Central memory CD4-positive, alpha-beta T cell (primary cell): ENCODE measurements around the gene CDCP1.

Experiments
- DNase-seq: peaks from one replicate; pipeline ENCODE4 v3.0.0; 2022
- total RNA-seq, 3 experiments: gene quantifications; one replicate each; lab custom pipeline; 2026; lab: John Stamatoyannopoulos, UW

CDCP1 gene, protein sequence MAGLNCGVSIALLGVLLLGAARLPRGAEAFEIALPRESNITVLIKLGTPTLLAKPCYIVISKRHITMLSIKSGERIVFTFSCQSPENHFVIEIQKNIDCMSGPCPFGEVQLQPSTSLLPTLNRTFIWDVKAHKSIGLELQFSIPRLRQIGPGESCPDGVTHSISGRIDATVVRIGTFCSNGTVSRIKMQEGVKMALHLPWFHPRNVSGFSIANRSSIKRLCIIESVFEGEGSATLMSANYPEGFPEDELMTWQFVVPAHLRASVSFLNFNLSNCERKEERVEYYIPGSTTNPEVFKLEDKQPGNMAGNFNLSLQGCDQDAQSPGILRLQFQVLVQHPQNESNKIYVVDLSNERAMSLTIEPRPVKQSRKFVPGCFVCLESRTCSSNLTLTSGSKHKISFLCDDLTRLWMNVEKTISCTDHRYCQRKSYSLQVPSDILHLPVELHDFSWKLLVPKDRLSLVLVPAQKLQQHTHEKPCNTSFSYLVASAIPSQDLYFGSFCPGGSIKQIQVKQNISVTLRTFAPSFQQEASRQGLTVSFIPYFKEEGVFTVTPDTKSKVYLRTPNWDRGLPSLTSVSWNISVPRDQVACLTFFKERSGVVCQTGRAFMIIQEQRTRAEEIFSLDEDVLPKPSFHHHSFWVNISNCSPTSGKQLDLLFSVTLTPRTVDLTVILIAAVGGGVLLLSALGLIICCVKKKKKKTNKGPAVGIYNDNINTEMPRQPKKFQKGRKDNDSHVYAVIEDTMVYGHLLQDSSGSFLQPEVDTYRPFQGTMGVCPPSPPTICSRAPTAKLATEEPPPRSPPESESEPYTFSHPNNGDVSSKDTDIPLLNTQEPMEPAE
- total RNA-seq, result 0 to 0.28 (median 0) reads per million in 3 experiments

DNA sequence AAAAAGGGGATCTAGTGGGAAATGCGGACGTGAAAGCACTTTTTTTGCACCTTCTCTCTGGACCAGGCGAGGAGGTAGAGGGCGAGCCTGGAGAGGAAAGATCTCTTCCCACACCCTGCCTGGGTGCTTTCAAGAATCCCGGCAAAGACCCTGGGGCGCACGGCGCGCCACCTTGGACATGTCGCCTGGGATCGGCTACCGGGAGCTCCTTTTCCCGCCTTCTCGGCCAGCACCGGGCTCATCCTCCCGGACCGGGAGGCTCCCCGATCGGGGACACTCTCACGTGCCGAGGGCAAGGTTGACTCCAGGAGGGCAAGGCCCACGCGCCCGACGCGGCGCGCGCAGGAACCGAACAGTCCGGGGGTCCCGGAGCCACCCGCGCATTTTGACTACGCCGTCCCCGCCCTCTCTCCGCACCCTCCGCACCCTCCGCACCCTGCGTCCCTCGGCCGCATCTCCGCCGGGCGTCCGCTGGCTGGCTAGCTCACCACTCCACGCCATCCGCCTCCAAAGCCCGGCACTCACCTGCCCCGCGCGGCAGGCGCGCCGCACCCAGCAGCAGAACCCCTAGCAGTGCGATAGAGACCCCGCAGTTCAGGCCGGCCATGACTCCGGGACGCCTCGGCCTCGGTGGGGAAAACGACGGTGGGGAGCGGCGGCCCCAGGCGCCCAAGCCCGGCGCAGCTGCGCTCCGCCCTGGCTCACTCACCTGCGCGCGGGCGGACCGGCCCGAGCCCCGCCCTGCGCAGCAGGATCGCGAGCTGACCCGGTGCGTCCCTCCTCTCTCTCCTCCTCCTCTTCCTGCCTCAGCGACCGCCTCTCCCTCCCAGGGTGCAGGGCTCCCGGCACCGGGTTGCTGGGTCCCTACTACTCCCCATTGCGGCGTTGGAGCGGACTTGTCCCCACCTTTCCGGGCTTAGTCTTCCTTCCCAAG lies at the start of gene CDCP1:
TSS of gene CDCP1 (minus strand) at position 698 of the 934 bp plus-strand sequence. CDS start at position 607, 91 bp downstream.
- DNase-seq, result no peak

DNA sequence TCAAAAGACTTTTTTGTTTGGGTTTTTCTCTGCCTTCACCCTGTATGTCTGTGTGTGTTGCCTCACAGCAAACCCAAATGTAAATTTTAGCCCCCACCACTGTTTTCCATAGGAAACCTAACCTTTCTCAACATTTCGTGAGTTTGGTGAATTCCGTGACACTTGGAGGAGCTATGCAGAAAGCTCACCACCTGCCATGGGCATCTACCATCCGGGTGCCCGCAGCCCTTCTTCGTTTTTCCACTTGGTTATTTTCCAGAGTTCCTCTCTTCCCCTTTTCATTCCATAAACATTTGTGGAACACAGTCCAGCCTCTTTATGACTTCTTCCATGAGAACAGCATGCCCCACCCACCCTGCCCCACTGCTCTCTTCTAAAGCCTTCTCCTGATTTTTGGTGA lies 48.6 kb upstream of the CDCP1 start:
- DNase-seq, result no peak

DNA sequence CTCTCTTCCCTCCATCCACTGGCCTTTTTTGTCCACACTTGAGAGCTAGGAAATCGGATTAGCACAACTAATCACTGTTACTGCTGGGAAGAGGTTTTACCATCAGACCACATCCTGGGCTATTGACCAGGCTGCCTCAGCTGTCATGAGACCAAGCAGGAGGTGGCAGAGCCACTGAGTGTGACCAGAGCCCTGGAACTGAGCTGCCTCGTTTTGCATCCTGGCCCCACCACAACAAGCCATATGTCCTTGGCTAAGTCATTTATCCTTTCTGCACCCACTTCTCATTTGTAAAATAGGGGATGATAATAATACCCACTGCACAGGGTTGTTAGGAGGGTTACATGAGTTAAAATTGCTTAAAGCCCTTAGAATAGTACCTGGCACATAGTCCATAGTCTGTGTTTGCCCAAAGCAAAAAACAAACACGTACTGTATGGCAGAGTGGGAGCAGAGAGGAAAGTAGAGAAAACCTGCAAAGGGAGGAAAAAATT lies 45.8 kb upstream of the CDCP1 start:
- DNase-seq, result no peak

DNA sequence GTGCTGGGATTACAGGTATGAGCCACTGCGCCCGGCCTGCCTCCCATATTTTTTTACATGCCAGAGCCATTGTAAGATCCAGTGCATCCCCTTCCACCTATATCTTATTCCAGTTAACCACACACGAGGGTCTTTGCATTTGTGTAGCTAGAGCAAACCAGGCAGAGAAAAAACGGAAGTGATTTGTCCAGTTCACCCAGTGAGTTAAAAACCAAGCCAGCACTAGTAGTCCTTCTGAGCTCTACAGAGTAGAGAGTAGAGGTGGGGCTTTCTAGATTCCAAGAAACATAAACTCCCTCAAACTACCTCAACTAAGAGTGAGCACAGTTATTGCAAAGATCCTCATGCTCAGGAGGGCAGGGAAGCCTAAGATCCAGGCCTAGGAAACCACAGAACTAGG lies 45.2 kb upstream of the CDCP1 start:
- no peak for DNase-seq

DNA sequence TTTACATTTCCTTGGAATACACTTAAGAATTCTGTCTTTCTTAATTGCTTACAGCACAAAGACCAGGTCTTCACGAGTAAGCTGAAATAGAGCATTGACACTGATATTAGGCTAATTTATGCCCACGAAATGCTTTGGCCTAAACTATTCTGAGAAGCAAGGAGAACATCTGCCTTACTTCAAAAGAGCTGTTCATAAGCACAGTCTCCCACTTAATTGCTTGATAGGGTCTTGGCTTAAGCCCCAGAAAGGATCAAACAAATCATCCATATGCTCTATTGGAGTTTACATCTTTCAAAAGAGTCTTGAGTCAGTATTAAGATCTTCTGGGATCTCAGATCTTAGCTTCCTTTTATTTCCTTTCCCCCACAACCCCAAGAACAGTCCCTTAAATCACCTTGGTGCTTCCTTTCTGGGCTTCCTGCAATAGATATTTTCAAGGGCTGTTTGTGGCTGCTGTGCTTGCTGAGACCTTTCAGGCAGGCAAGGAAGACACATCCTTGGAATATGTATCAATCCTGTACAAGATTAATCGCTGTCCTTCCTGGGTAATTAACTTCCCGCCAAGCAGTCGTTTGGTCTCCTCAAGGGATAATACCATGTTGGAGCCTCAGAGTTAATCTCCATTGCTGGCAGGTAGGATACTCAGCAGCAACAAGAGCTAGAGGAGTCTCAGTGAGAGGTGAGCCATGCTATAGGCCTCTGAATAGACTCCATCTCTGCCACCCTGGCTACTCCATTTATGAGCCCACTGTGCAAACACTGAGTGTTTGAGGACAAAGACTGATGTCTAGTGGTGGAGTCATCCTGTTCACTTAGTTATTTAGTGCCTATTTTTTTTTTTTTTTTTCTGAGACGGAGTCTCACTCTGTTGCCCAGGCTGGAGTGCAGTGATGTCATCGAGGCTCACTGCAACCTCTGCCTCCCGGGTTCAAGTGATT lies 42.8 kb upstream of the CDCP1 start:
- no peak for DNase-seq

DNA sequence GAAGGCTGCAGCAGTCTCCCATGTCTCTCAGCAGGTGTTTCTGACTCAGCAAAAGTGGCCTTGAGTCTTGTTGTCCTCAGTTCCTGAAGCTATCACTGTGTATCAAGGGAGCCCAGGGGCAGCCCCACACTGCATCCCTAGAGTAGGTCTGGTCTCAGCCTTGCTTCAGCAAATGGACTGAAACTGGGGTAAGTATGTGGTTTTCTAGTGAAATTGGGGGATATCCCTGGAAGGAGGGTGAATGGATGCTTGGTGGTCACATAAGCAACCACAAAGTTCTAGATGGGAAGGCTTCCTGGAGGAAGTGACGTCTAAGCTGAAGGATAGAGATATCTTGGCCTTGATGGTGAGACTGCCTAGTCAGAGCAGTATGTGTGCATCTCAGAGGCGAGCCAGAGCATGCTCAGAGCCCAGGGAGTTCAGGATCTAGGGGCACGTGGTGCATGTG lies 41.5 kb upstream of the CDCP1 start:
- DNase-seq, result no peak

DNA sequence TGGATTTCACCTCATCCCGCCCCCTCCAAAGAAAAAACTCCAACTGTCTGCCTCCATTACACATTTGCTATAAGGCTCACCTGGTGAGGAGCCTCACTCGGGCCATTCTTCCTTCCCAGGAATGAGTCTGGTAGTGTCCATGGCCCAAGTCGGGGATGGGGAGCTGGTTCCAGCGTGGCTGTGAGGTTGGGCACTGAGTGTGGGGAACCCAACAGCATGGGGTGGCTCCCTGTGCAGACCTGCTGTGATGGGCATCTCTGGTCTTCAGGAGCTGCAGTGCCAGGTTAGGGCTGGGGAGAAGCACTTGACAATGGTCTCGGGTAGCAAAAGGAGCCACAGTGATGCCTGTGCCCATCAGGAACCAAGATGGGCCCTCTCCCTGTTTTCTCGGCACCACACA lies 40.7 kb upstream of the CDCP1 start:
- no peak for DNase-seq

DNA sequence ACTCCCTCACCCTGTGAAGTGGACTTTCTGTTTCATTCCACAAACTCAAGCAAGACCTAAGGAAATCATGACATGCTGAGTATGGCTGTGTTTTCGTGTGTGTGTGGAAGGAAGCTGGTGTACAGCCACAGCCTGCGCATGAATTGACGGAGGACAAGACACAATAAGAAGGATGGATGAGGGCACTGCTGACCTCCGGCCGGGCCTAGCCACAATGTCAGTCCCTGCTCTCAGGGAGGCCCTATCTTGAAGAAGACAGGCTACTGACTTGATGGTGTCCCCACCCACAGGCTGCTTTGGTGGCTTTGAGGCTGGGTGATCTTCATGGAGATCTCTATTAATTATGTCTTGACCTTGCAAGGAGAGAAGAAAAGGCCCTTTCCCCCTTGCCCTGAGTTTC lies 39.3 kb upstream of the CDCP1 start:
- no peak for DNase-seq

DNA sequence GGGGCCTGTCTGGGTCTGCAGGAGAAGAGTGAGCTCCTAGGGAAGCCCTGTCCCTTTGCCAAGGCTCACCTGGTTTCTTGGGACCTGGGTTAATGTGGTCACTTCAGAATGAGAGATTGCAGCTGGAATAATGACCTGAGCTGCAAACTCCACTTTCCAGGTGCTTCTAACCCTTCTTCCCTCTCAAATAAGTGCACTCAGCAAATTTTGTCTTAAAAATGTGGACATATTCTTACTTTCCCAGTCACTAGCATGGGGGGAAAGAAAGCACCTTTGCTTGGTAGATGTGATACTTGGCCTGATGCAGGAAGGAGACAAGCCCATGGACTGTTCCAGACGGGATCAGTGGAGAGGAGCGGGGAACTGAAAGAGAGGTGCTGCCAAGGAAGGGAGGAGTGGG lies 38.9 kb upstream of the CDCP1 start:
- no peak for DNase-seq

DNA sequence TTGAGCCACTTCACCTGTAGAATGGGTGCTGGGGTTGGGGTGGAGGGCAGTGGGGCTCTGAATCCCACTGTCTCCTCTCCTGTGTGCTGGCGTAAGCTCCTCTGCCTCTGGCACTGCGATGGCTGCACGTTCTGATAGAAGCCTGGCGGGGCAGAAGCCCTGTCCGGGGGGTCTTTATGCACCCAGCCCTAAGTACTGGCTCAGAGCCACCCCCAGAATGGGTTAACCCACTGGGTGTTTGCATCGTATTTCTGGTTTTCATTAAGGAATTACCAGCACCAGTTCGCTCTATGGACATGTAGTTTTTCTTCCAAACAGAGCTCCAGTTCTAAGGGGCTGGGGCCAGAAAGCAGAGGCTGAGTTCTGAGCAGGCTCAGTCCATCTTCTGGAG lies 37.7 kb upstream of the CDCP1 start:
- DNase-seq, result no peak

DNA sequence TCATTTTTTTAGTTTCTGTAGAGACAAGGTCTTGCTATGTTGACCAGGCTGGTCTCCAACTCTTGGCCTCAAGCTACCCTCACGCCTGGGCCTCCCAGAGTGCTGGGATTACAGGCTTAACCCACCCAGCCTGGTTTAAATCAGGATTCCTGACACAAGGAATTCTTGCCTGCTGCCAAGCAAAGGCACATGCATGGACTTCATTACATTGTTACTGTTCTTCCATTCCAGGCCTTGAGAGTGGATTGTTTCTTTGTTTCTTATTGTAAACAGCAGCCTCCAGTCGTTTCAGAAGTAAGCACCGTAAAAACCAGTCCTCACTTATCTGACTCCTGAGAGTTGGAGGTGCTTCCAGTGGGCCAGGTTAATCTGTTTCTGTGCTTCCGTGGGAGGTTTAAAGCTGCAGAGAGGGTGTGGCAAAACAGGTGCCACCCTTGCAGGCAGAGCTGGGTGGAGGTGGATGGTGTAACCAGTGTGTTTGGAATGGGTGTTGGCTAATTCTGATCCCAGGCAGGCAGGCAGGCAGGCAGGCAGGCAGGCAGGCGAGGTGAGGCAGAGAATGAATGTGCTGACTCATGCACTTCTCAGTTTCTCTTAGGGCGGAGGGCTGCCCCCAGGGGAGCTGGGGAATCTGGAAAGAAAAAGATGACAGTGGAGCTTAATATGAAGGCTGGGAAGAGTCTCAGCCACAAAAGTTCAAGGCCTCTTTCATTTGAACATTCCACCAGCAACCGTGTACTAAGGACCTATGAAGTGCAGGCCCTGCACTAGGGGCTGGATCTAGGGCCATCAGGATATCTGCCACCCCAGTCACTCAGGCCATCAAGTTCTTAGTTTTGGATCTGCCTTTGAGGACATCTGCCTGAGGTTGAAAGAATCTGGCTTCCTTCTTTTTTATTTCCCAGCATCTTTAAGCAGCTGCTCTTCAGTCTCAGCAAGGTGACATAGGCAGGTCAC lies 37.0 kb upstream of the CDCP1 start:
- DNase-seq, result no peak

DNA sequence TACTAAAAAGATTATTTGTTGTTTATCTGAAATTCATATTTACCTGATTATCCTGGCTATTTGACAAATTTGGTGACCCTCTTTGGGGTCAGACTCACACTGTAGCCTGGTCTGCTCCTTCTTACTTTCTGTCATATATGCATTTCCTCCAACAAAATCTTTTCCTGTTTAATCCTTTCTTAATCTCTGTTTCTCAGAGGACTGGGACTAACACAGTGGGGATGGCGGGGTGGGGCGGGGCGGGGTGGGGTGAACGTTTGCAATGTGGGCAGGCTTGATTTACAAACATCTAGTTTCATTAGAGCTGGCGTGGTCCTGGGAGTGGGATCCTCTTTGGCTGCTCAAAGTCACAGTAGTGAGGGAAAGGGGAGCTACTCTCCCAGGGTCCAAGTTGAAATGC lies 35.3 kb upstream of the CDCP1 start:
- DNase-seq, result no peak

DNA sequence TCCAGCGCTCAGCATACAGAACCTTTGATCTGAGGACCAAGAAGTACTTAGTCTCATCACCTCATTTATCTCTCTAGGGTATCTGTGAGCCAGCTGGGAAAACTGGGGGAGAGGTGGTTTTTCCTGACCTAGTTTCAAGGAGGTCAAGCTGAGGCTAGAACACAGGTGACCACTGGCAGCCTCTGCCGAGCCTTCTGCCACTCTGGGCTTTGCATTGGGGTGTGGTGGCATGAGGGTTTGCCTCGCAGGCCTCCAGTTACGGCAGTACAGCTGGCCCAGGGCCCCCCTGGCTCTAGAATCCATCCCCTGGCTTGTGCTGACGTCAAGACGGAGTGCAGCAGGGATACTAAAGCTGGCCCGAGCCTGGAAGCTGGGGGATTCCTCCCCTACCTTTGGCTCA lies 34.7 kb upstream of the CDCP1 start:
- DNase-seq, result no peak

DNA sequence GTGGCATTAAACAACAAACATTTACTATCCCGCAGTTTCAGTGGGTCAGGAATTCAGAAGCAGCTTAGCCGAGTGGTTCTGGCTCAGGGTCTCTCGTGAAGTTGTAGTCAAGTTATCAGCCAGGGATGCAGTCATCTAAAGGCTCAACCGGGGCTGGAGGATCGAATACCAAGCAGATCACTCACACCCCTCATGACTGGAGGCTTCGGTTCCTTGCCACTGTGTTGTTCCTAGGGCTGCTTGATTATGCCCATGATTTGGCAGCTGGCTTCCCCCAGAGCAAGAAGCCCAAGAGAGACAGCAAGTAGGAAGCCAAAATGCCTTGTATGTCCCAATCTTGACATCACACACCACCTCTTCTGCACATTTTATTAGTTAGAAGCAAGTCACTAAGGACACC lies 33.9 kb upstream of the CDCP1 start:
- no peak for DNase-seq

DNA sequence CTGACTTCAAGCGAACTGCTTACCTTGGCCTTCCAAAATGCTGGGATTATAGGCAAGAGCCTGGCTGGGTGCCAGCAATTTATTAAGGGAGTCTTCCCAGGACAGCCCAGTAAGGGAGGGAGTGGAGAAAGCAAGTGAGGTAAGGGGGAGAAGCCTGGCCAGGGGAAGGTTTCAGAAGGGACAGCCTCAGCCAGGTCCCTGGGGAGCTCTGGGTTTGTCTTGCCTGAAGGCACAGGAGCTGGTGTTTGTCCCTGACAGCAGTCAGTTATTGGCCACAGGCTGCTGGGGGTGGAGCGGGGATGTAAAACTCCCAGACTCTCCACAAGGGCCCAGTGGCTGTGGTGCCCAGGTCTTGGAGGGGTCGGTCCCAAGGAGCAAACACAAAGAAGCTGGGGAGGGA lies 33.0 kb upstream of the CDCP1 start:
- no peak for DNase-seq

DNA sequence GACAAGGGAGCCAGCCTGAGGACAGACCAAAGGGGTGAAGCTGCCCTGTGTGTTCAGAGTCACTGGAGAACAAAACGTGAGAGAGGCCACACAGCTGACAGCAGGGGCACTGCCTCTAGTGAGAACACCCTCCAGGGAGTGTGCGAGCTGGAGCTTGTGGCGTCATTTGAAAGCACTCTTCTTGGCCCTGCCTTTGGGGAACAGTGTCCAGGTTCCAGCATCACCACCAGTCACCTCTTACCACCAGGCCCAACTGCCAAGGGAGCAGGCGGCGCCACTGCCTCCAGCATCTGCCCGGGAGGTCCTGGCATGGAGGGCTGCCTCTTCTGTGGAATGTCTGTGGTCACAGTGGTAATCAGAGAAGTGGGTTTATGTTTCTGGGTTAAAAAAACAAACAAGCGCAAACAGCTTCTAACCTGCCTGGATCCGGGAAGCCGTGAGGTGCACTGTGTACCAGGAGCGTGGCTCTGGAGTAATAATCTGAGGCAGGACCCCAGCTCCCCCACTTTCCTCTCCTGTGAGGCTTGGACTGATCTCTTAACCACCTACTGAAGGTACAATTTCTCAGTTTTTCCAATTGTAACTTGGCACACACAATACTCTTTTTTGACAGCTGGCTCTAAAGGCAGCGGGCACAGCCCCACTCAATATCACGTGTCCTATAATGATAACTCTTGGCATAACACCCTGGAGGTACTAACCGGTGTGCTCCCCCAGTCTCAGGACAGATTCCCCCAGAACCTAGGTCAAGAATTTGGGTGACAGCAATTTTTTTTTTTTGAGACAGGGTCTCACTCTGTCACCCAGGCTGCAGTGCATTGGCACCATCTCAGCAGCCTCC lies 32.2 kb upstream of the CDCP1 start:
- DNase-seq, result no peak

DNA sequence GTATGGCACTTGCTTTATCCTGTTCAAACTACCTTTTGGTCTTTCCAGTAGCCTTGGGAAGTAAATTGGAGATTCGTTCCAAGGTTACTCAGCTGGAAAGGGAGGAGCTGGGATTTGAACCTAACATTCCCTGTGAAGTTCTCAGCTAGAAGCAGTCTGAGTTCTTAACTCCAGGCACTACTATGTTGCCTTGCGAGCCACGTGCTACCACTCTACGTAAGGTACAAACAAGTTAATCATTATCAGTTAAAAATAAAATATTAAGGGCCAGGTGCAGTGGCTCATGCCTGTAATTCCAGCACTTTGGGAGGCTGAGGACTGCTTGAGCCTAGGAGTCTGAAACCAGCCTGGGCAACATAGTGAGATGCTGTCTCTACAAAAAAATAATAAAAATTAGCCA lies 30.7 kb upstream of the CDCP1 start:
- DNase-seq, result no peak

DNA sequence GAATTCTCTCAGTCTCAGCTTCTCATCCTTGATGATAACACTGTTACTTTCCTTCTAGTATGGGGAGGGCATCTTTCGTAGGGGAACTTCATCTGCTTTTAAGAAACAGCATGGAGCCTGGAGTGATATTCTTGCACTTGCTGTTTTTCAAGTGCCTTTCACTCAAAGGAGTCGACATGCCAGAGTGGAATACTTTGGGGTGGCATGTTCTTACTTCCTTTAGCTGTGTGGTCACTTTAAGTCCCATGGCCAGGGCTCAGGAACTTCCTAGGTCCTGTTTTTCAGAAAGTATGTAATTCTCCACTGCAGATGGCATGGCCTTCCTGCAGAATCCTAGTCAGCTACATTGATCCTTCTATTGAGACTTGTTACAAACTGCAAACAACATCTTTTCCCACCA lies 28.1 kb upstream of the CDCP1 start:
- DNase-seq, result no peak

DNA sequence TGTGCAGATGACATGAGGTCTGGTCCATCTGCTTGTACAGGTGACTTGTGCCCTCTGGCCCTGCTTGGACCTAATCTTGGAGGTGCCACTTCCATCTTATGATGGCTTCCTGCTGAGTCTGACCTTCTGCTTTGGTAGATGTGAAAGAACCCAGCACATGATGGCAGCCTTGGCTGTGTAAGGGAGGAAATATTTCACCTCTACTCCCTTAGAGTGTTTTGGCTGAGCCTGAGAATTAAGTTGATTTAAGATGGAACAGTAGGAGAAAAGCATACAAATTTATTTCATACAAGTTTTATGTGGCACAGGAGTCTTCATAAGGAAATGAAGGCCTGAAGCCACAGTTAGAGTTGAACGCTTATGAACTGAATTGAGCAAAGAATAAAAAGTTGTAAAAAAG lies 27.6 kb upstream of the CDCP1 start:
- no peak for DNase-seq
